Caco-2 (cell line): ENCODE results near the gene SLC35G3. TPM values are rescaled to one million over a fixed set of nuclear protein-coding genes. Genes with fewer than 3 reads are reported as not detected.

Experiments used
- BruUV-seq: library from RNA; stranded (reverse); fragments of 400-500 nt; replicated peaks from 2 replicates; lab custom pipeline; 2021; lab: Mats Ljungman, UMichigan
- CTCF ChIA-PET: fragments of 300-600 bp; sonication (Branson Sonifier 250); formaldehyde crosslinking; loops from one replicate; lab custom pipeline; 2022; ENCODE audit warnings: antibody characterized with exemption; lab: Charles Lee
- POLR2A ChIA-PET: fragments of 300-600 bp; sonication (Branson Sonifier 250); formaldehyde crosslinking; loops from one replicate; lab custom pipeline; 2022; ENCODE audit warnings: antibody characterized with exemption; lab: Charles Lee
- DNase-seq, 2 experiments: peaks; one replicate each; pipeline versions ENCODE4 v3.0.0 to v3.0.0-alpha.2; 2020 to 2022
- H3K27me3 ChIP-seq: replicated peaks from 2 replicates; pipeline ENCODE4 v1.6.0; 2011; ENCODE audit warnings: low read length; ENCODE audit not compliant: control insufficient read depth, insufficient read depth
- H3K36me3 ChIP-seq: 2 replicates; pipeline ENCODE4 v1.5.1; 2011; ENCODE audit warnings: low read length; ENCODE audit not compliant: control insufficient read depth, insufficient read depth
- H3K4me1 ChIP-seq: fragments of 250-450 bp; sonication (Bioruptor Pico); 2 replicates; pipeline ENCODE4 v1.5.1; 2020; ENCODE audit warnings: mild to moderate bottlenecking
- H3K4me3 ChIP-seq: 2 replicates; pipeline ENCODE4 v1.5.1; 2011; ENCODE audit warnings: low read depth, mild to moderate bottlenecking, control low read depth, low read length
- H3K9me3 ChIP-seq: fragments of 250-450 bp; sonication (Bioruptor Pico); 2 replicates; pipeline ENCODE4 v1.5.1; 2020; ENCODE audit warnings: mild to moderate bottlenecking, moderate library complexity
- H3K27ac Mint-ChIP-seq: one replicate; pipeline ENCODE4 v1.8.0; 2022; ENCODE audit warnings: mixed read lengths; ENCODE audit not compliant: unreplicated experiment
- H3K27me3 Mint-ChIP-seq: one replicate; pipeline ENCODE4 v1.8.0; 2022; ENCODE audit warnings: mixed read lengths; ENCODE audit not compliant: insufficient read depth, unreplicated experiment
- H3K36me3 Mint-ChIP-seq: one replicate; pipeline ENCODE4 v1.8.0; 2022; ENCODE audit warnings: mild to moderate bottlenecking, mixed read lengths; ENCODE audit not compliant: insufficient read depth, unreplicated experiment
- H3K4me1 Mint-ChIP-seq: one replicate; pipeline ENCODE4 v1.8.0; 2022; ENCODE audit warnings: low read depth, mixed read lengths; ENCODE audit not compliant: unreplicated experiment
- H3K4me3 Mint-ChIP-seq: one replicate; pipeline ENCODE4 v1.8.0; 2022; ENCODE audit warnings: mild to moderate bottlenecking, moderate library complexity, mixed read lengths; ENCODE audit not compliant: unreplicated experiment
- H3K9me3 Mint-ChIP-seq: one replicate; pipeline ENCODE4 v1.8.0; 2022; ENCODE audit warnings: mixed read lengths; ENCODE audit not compliant: unreplicated experiment
- CTCF ChIP-seq, 2 experiments: fragments of 200-600 bp in 1 of 2; IDR thresholded peaks; 1 replicate in 1 of 2; 2 replicates in 1 of 2; pipeline versions ENCODE4 v1.5.1 to v1.8.0; 2011 to 2022; ENCODE audit warnings: antibody characterized with exemption in 1 of 2, control low read depth in 1 of 2, inconsistent platforms in 1 of 2, low read depth in 1 of 2, low read length in 1 of 2, mild to moderate bottlenecking in 1 of 2, moderate library complexity in 1 of 2; ENCODE audit not compliant: insufficient read depth in 1 of 2, severe bottlenecking in 1 of 2, unreplicated experiment in 1 of 2
- intact Hi-C: fragments of 100-400 bp; cut with micrococcal nuclease; formaldehyde crosslinking; loops from one replicate; pipeline ENCODE4 v1.10.0; 2022; ENCODE audit not compliant: unreplicated experiment
- total RNA-seq: library from RNA; stranded (reverse); gene quantifications from 2 replicates; pipeline ENCODE4 v1.2.3, GENCODE V29; 2022

SLC35G3 gene
- total RNA-seq, 1 experiment from 2014 or later: not detected

GRCh38 chr17:35164716-35165115 is 29.5 kb downstream of the SLC35G3 start:
- ChIA-PET POLR2A (no interaction called here), CTCF (no interaction called here)
- H3K4me1 ChIP-seq: 0 out of 2 replicates have a peak, but pooled peaks cover 4% of the 10 kb centered on the region
- no peak overlapping the region for H3K4me3 ChIP-seq
- Mint-ChIP-seq H3K36me3 (no peaks in the 10 kb centered on the region), H3K9me3 (no peaks in the 10 kb centered on the region), H3K4me1 (peaks cover 6% of the 10 kb centered on the region), H3K27me3 (peaks cover 20% of the 10 kb centered on the region), H3K4me3 (no peak overlapping the region), H3K27ac (no peak overlapping the region)
- H3K9me3 ChIP-seq: no peaks in the 10 kb centered on the region
- intact Hi-C loops: no loop called here
- no peak for TF ChIP-seq CTCF (IDR thresholded peaks at IDR 0.05; ENCODE audit: insufficient read depth in 1 of 2, low read depth in 1 of 2, low read length in 1 of 2, severe bottlenecking in 1 of 2, unreplicated experiment in 1 of 2)
- no TSS peak for BruUV-seq
- H3K36me3 ChIP-seq: no peaks in the 10 kb centered on the region
- DNase-seq: no peak
- no peaks in the 10 kb centered on the region; the same call in 1 of the 2 replicates for H3K27me3 ChIP-seq

GRCh38 chr17:35163886-35164285 is 30.3 kb downstream of the SLC35G3 start:
- H3K27me3 Mint-ChIP-seq: peaks cover 20% of the 10 kb centered on the region
- POLR2A ChIA-PET: no interaction called here

GRCh38 chr17:35162755-35163154 is 31.4 kb downstream of the SLC35G3 start:
- Histone ChIP-seq H3K9me3 (no peaks in the 10 kb centered on the region), H3K27me3 (no peaks in the 10 kb centered on the region; the same call in 1 of the 2 replicates), H3K36me3 (no peaks in the 10 kb centered on the region), H3K4me3 (no peak overlapping the region), H3K4me1 (0 out of 2 replicates have a peak, but pooled peaks cover 4% of the 10 kb centered on the region)
- no TSS peak for BruUV-seq
- CTCF ChIA-PET: no interaction called here
- peaks cover 20% of the 10 kb centered on the region for H3K27me3 Mint-ChIP-seq
- intact Hi-C loops: no loop called here
- H3K27ac Mint-ChIP-seq: no peak overlapping the region
- POLR2A ChIA-PET: no interaction called here
- peaks cover 6% of the 10 kb centered on the region for H3K4me1 Mint-ChIP-seq
- H3K9me3 Mint-ChIP-seq: no peaks in the 10 kb centered on the region
- no peak overlapping the region for H3K4me3 Mint-ChIP-seq
- no peaks in the 10 kb centered on the region for H3K36me3 Mint-ChIP-seq
- no peak for TF ChIP-seq CTCF (IDR thresholded peaks at IDR 0.05; ENCODE audit: insufficient read depth in 1 of 2, low read depth in 1 of 2, low read length in 1 of 2, severe bottlenecking in 1 of 2, unreplicated experiment in 1 of 2)
- DNase-seq: no peak

More at GRCh38 chr17:35163886-35164285, 30.3 kb downstream of the SLC35G3 start:
- no peak overlapping the region for H3K4me3 Mint-ChIP-seq
- Histone ChIP-seq H3K4me3 (no peak overlapping the region), H3K9me3 (no peaks in the 10 kb centered on the region), H3K4me1 (0 out of 2 replicates have a peak, but pooled peaks cover 4% of the 10 kb centered on the region), H3K36me3 (no peaks in the 10 kb centered on the region), H3K27me3 (no peaks in the 10 kb centered on the region; the same call in 1 of the 2 replicates)
- H3K36me3 Mint-ChIP-seq: no peaks in the 10 kb centered on the region
- intact Hi-C loops: no loop called here
- no peak for TF ChIP-seq CTCF (IDR thresholded peaks at IDR 0.05; ENCODE audit: insufficient read depth in 1 of 2, low read depth in 1 of 2, low read length in 1 of 2, severe bottlenecking in 1 of 2, unreplicated experiment in 1 of 2)
- no peaks in the 10 kb centered on the region for H3K9me3 Mint-ChIP-seq
- no TSS peak for BruUV-seq
- peaks cover 6% of the 10 kb centered on the region for H3K4me1 Mint-ChIP-seq
- no peak for DNase-seq
- no peak overlapping the region for H3K27ac Mint-ChIP-seq
- CTCF ChIA-PET: interaction anchor here (0.5 kb wide), 1 partner anchor 134 kb away, joined by 6 read pairs; no protein-coding TSS in a partner anchor
